ENCODE data around the gene RCOR1.
A peak's percentile ranks its signal among the peaks of the same experiment; 100 is the strongest.

RCOR1 gene

DNA sequence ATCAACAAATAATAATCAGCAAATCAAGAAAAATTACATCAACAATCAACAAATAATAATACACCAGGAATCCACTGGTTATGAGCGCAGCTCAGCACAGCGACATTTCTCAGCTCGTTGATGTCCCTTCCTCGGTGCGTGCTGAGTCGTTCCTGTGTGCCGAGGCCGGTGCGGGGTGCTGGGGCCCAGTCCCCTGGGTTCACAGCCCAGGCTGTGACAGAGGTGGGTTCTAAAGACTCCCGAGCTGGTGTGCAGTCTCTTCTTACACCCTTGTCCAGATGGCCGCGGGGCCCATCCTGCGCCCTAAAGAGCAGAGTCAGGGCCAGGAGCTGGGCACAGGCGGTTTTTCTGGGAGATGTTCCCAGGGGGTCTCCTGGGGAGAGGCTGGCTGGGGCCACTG, 157.9 kb downstream of the RCOR1 start:
- Histone ChIP-seq H3K79me2 (ENCODE audit: low read length) (no peaks in the 10 kb centered on the region), H2AFZ (ENCODE audit: low read depth, low read length) (no peak overlapping the region), H3K27ac (ENCODE audit: low read length) (no peak overlapping the region), H4K20me1 (ENCODE audit: insufficient read depth, low read length) (no peaks in the 10 kb centered on the region), H3K9me3 (ENCODE audit: insufficient read depth, low read length) (no peaks in the 10 kb centered on the region), H3K9ac (ENCODE audit: low read length) (no peak overlapping the region), H3K4me1 (ENCODE audit: low read length) (peaks cover 25% of the 10 kb centered on the region), H3K4me2 (ENCODE audit: low read length) (no peak overlapping the region), H3K27me3 (ENCODE audit: low read depth, low read length) (no peaks in the 10 kb centered on the region), H3K36me3 (replicated peaks; ENCODE audit: low read depth, low read length) (peaks cover 2% of the 10 kb centered on the region), H3K4me3 (ENCODE audit: low read length) (no peak overlapping the region)
- TF ChIP-seq EZH2phosphoT487 (IDR thresholded peaks at IDR 0.05; ENCODE audit: low read depth) = no peak
- TF ChIP-seq, protein P1, sequence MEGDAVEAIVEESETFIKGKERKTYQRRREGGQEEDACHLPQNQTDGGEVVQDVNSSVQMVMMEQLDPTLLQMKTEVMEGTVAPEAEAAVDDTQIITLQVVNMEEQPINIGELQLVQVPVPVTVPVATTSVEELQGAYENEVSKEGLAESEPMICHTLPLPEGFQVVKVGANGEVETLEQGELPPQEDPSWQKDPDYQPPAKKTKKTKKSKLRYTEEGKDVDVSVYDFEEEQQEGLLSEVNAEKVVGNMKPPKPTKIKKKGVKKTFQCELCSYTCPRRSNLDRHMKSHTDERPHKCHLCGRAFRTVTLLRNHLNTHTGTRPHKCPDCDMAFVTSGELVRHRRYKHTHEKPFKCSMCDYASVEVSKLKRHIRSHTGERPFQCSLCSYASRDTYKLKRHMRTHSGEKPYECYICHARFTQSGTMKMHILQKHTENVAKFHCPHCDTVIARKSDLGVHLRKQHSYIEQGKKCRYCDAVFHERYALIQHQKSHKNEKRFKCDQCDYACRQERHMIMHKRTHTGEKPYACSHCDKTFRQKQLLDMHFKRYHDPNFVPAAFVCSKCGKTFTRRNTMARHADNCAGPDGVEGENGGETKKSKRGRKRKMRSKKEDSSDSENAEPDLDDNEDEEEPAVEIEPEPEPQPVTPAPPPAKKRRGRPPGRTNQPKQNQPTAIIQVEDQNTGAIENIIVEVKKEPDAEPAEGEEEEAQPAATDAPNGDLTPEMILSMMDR (IDR thresholded peaks at IDR 0.05; ENCODE audit: low read depth, low read length) = no peak

DNA sequence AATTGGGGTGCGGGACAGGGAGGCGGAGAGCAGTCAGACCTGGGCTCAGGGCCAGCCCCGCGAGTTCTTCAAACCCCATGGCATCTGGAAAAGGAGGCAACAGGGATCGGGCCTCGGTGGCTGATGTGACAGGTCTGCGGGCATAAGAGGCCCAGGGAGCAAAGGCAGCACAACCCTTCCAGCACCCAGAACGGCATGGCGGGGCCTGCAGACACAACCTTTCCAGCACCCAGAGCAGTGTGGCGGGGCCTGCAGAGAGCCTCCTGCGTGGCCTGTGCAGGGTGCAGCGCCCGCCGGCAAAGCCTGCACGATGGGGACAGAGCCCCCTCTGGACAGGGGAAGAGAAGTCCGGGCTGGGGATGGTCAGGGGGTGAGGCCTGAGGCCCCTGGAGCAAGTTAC, 158.6 kb downstream of the RCOR1 start:
- Histone ChIP-seq H3K27ac (ENCODE audit: low read length) (no peak overlapping the region), H3K79me2 (ENCODE audit: low read length) (no peaks in the 10 kb centered on the region), H3K4me1 (ENCODE audit: low read length) (peaks cover 33% of the 10 kb centered on the region), H3K9me3 (ENCODE audit: insufficient read depth, low read length) (no peaks in the 10 kb centered on the region), H3K36me3 (replicated peaks; ENCODE audit: low read depth, low read length) (peaks cover 2% of the 10 kb centered on the region), H2AFZ (ENCODE audit: low read depth, low read length) (no peak overlapping the region), H3K4me3 (ENCODE audit: low read length) (no peak overlapping the region), H4K20me1 (ENCODE audit: insufficient read depth, low read length) (no peaks in the 10 kb centered on the region), H3K27me3 (ENCODE audit: low read depth, low read length) (no peaks in the 10 kb centered on the region), H3K9ac (ENCODE audit: low read length) (no peak overlapping the region), H3K4me2 (ENCODE audit: low read length) (no peak overlapping the region)
- no peak for TF ChIP-seq EZH2phosphoT487 (IDR thresholded peaks at IDR 0.05; ENCODE audit: low read depth)
- TF ChIP-seq, protein P1 (IDR thresholded peaks at IDR 0.05; ENCODE audit: low read depth, low read length) = no peak

DNA sequence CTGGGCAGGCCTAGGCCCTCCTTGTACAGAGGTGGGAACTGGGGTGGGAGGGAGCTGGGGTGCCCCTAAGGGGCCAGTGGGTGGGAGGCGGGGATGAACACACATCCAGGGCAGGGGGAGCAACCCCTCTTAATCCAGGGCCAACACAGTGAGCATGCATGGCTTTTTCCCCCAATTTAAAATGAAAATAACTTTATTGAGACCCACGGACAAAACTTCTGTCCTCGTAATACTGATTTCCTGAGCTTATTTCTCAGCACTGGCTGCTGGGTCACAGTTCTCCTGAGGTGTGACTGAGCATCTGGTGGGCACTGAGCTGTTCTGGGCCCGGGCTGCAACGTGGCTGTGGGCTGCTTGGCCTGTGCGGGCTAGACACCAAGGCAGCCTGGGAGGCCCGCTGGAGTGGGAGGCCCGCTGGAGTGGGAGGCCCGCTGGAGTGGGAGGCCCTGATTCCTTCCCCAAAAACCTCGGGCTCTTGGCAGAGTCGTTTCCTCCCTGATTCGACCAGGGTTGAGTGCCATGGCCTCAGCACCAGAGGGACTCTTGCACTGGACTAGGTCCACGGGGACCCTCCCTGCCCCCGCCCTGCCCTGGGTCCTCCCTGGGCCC, 159.9 kb downstream of the RCOR1 start:
- no peak overlapping the region for H3K4me2 ChIP-seq (ENCODE audit: low read length)
- H3K4me3 ChIP-seq (ENCODE audit: low read length) = no peak overlapping the region
- peaks cover 35% of the 10 kb centered on the region for H3K4me1 ChIP-seq (ENCODE audit: low read length)
- H3K79me2 ChIP-seq (ENCODE audit: low read length) = no peaks in the 10 kb centered on the region
- no peak overlapping the region for H3K9ac ChIP-seq (ENCODE audit: low read length)
- no peaks in the 10 kb centered on the region for H4K20me1 ChIP-seq (ENCODE audit: insufficient read depth, low read length)
- peaks cover 2% of the 10 kb centered on the region for H3K36me3 ChIP-seq (replicated peaks; ENCODE audit: low read depth, low read length)
- TF ChIP-seq, protein P1 (IDR thresholded peaks at IDR 0.05; ENCODE audit: low read depth, low read length) = no peak
- TF ChIP-seq EZH2phosphoT487 (IDR thresholded peaks at IDR 0.05; ENCODE audit: low read depth) = no peak
- H3K27me3 ChIP-seq (ENCODE audit: low read depth, low read length) = no peaks in the 10 kb centered on the region
- H3K27ac ChIP-seq (ENCODE audit: low read length) = no peak overlapping the region
- H3K9me3 ChIP-seq (ENCODE audit: insufficient read depth, low read length) = no peaks in the 10 kb centered on the region
- H2AFZ ChIP-seq (ENCODE audit: low read depth, low read length) = no peak overlapping the region

DNA sequence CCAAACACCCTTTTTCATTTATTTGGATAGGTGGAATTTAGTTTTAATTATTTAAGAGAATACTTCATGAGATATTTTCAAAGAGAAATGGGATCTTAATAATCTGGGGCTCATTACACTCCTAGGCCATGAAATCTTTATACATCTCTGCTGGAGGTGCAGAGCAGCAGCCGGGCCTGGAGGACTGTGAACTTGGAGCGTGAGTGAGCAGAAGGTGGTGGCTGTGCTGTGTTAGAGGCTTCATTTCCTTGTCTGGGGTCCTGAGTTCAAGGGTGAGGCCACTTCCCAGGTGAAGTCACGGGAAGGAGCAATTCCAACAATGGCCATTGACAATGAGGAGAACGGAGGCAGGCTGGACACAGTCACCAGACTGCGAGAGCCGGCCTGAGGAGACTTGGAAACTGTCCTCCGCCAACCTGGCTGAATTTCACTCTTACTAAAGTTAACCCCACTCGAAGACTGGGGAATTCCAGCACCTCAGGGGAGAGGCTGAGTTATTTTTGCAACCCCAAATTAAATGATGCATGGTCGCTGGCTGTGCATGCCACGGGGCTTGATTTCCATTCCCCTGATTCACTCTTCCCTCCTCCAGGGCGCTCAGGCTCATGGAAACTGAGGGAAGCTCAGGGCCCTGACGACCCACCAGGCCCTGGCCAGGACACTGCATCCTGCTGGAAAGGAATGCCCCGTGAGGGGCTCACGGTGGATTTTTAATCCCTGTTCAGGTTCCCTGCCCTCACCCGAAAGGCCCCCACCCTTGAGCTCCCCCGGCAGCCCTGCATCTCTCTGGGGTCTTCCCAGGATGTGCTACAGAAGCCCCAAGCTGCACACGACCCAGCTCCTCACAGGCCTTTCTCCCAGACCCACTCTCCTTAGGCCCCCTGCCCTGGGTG, 162.2 kb downstream of the RCOR1 start:
- Histone ChIP-seq H2AFZ (ENCODE audit: low read depth, low read length) (peak overlapping the region; percentile 10; the same call in 1 of the 2 replicates), H3K4me1 (ENCODE audit: low read length) (peaks cover 51% of the 10 kb centered on the region), H3K9me3 (ENCODE audit: insufficient read depth, low read length) (no peaks in the 10 kb centered on the region), H3K9ac (ENCODE audit: low read length) (peak overlapping the region; percentile 64), H4K20me1 (ENCODE audit: insufficient read depth, low read length) (no peaks in the 10 kb centered on the region), H3K4me3 (ENCODE audit: low read length) (peak overlapping the region; percentile 41), H3K27ac (ENCODE audit: low read length) (peak overlapping the region; percentile 57), H3K79me2 (ENCODE audit: low read length) (no peaks in the 10 kb centered on the region), H3K27me3 (ENCODE audit: low read depth, low read length) (no peaks in the 10 kb centered on the region), H3K36me3 (replicated peaks; ENCODE audit: low read depth, low read length) (peaks cover 2% of the 10 kb centered on the region), H3K4me2 (ENCODE audit: low read length) (peak overlapping the region; percentile 74)
- TF ChIP-seq, protein P1 (IDR thresholded peaks at IDR 0.05; ENCODE audit: low read depth, low read length) = no peak
- no peak for TF ChIP-seq EZH2phosphoT487 (IDR thresholded peaks at IDR 0.05; ENCODE audit: low read depth)

Measured in OCI-LY3 (cell line).